K562 (cell line): ENCODE measurements around the gene ARHGEF25. TPM values are rescaled to one million over a fixed set of nuclear protein-coding genes. Genes with fewer than 3 reads are reported as not detected.
A peak's percentile ranks its signal among the peaks of the same experiment; 100 is the strongest.

ENCODE experiments used
- ATAC-seq: fragments of 200-7000 bp; cut with Tn5 transposase; 3 replicates; pipeline ENCODE4 v1.9.1; 2020; ENCODE audit warnings: moderate library complexity
- BruUV-seq: library from RNA; stranded (reverse); fragments of 400-500 nt; replicated peaks from 2 replicates; lab custom pipeline; 2021; lab: Mats Ljungman, UMichigan
- CTCF ChIA-PET: fragments of 300-600 bp; formaldehyde crosslinking; extraction: SDS; loops from one replicate; lab custom pipeline; 2021; ENCODE audit warnings: low intra/inter-chr PET ratio; lab: Yijun Ruan, JAX
- POLR2A ChIA-PET: fragments of 300-600, 350-650 bp; sonication (Branson Sonifier 250); formaldehyde crosslinking; extraction: SDS; loops from one replicate; lab custom pipeline; 2021; ENCODE audit warnings: antibody characterized with exemption, inconsistent platforms; lab: Yijun Ruan, JAX
- DNase-seq, 4 experiments: peaks; one replicate each; pipeline versions ENCODE4 v3.0.0 to v3.0.0-alpha.2; 2011 to 2018; ENCODE audit warnings: low spot score in 3 of 4, mixed read lengths in 3 of 4; ENCODE audit errors: extremely low read depth in 1 of 4
- FAIRE-seq: peaks from 2 replicates; lab custom pipeline; 2011; peaks lifted over from hg19 to GRCh38; lab: Jason Lieb, UNC
- H2AFZ ChIP-seq: 2 replicates; pipeline ENCODE4 v1.6.0; 2011; ENCODE audit warnings: low read depth, low read length, control low read depth, inconsistent platforms
- H3K27ac ChIP-seq: fragments of 200-600 bp; 3 replicates; pipeline ENCODE4 v1.8.0; 2011; ENCODE audit warnings: low read depth, mild to moderate bottlenecking, control low read depth, inconsistent platforms, low read length, moderate library complexity, mixed read lengths; ENCODE audit errors: extremely low read depth
- H3K27me3 ChIP-seq, 2 experiments: fragments of 300-600 bp in 1 of 2; 2 replicates in 1 of 2; 3 replicates in 1 of 2; pipeline versions ENCODE4 v1.6.0 to v1.8.0; 2011; ENCODE audit warnings: inconsistent platforms in 2 of 2, low read length in 2 of 2, mild to moderate bottlenecking in 1 of 2, mixed read lengths in 1 of 2, moderate library complexity in 1 of 2; ENCODE audit not compliant: control insufficient read depth in 2 of 2, insufficient read depth in 2 of 2
- H3K36me3 ChIP-seq: fragments of 300-600 bp; 3 replicates; pipeline ENCODE4 v1.8.0; 2011; ENCODE audit warnings: mild to moderate bottlenecking, low read length, inconsistent platforms; ENCODE audit not compliant: control insufficient read depth, insufficient read depth
- H3K4me1 ChIP-seq, 2 experiments: fragments of 200-600 bp in 1 of 2; replicated peaks in 1 of 2; 2 replicates in 1 of 2; 3 replicates in 1 of 2; pipeline versions ENCODE4 v1.5.1 to v1.8.0; 2011; ENCODE audit warnings: inconsistent platforms in 2 of 2, low read length in 2 of 2, mild to moderate bottlenecking in 1 of 2, mixed read lengths in 1 of 2, moderate library complexity in 1 of 2; ENCODE audit not compliant: control insufficient read depth in 2 of 2, insufficient read depth in 2 of 2
- H3K4me2 ChIP-seq: 2 replicates; pipeline ENCODE4 v1.6.1; 2011; ENCODE audit warnings: low read length, control low read depth, inconsistent platforms, mixed read lengths; ENCODE audit not compliant: insufficient read depth
- H3K4me3 ChIP-seq: fragments of 200-600 bp; sonication (generic), shearing (Covaris generic); 2 replicates; pipeline ENCODE4 v1.5.1; 2016; ENCODE audit warnings: control low read depth, inconsistent platforms
- H3K79me2 ChIP-seq: fragments of 200-600 bp; 3 replicates; pipeline ENCODE4 v1.8.0; 2011; ENCODE audit warnings: low read length, inconsistent platforms; ENCODE audit not compliant: control insufficient read depth, insufficient read depth
- H3K9ac ChIP-seq, 2 experiments: 2 replicates each; pipeline versions ENCODE4 v1.6.0 to v1.6.1; 2011; ENCODE audit warnings: low read depth in 2 of 2, low read length in 2 of 2, control low read depth in 1 of 2, inconsistent platforms in 1 of 2, mild to moderate bottlenecking in 1 of 2, mixed read lengths in 1 of 2; ENCODE audit not compliant: insufficient read depth in 1 of 2
- H3K9me1 ChIP-seq: one replicate; pipeline ENCODE4 v1.6.0; 2011; ENCODE audit warnings: inconsistent platforms, mild to moderate bottlenecking, low read length, moderate library complexity; ENCODE audit not compliant: control insufficient read depth, insufficient read depth
- H3K9me3 ChIP-seq: replicated peaks from 2 replicates; pipeline ENCODE4 v1.5.1; 2011; ENCODE audit warnings: low read depth, low read length, inconsistent platforms; ENCODE audit not compliant: control insufficient read depth, insufficient read depth
- H4K20me1 ChIP-seq: replicated peaks from 2 replicates; pipeline ENCODE4 v1.6.1; 2011; ENCODE audit warnings: low read length, inconsistent platforms, mixed read lengths; ENCODE audit not compliant: control insufficient read depth, insufficient read depth
- ARID1B ChIP-seq: fragments of 450-650 bp; IDR thresholded peaks from 2 replicates; pipeline ENCODE4 v1.6.1; 2016; ENCODE audit warnings: antibody characterized with exemption, mild to moderate bottlenecking, inconsistent platforms
- CC2D1A ChIP-seq: fragments of 450-650 bp; IDR thresholded peaks from 2 replicates; pipeline ENCODE4 v1.6.1; 2017; ENCODE audit warnings: mild to moderate bottlenecking
- CTBP1 ChIP-seq: fragments of 450-650 bp; IDR thresholded peaks from 2 replicates; pipeline ENCODE4 v1.6.1; 2016; ENCODE audit warnings: borderline replicate concordance
- DLX4 ChIP-seq: fragments of 250-450 bp; sonication (Bioruptor Pico); IDR thresholded peaks from 2 replicates; pipeline ENCODE4 v1.6.1; 2021; ENCODE audit warnings: mild to moderate bottlenecking
- ERF ChIP-seq: fragments of 450-650 bp; formaldehyde crosslinking; IDR thresholded peaks from 2 replicates; pipeline ENCODE4 v1.4.0; 2020; ENCODE audit warnings: mild to moderate bottlenecking, mixed read lengths
- GATAD2A ChIP-seq: fragments of 450-650 bp; IDR thresholded peaks from 2 replicates; pipeline ENCODE4 v1.6.1; 2017
- HDAC1 ChIP-seq, 2 experiments: fragments of 450-650 bp; IDR thresholded peaks; 2 replicates each; pipeline ENCODE4 v1.6.1; 2016 to 2017; ENCODE audit warnings: inconsistent platforms in 1 of 2, mild to moderate bottlenecking in 1 of 2, moderate library complexity in 1 of 2
- HEY1 ChIP-seq: fragments of 250-450 bp; sonication (Bioruptor Pico); IDR thresholded peaks from 2 replicates; pipeline ENCODE4 v1.5.0; 2020; ENCODE audit warnings: mild to moderate bottlenecking, moderate library complexity, borderline replicate concordance
- KDM1A ChIP-seq, 2 experiments: fragments of 450-650 bp; IDR thresholded peaks; 2 replicates each; pipeline ENCODE4 v1.6.1; 2016; ENCODE audit warnings: mild to moderate bottlenecking in 2 of 2
- MNT ChIP-seq, 2 experiments: fragments of 450-650 bp; conservative IDR thresholded peaks; 2 replicates each; pipeline ENCODE4 v1.6.1; 2017; ENCODE audit warnings: mild to moderate bottlenecking in 2 of 2, moderate library complexity in 2 of 2
- NCOA1 ChIP-seq: fragments of 450-650 bp; IDR thresholded peaks from 2 replicates; pipeline ENCODE4 v1.6.1; 2016; ENCODE audit warnings: low read depth
- RB1 ChIP-seq: fragments of 450-650 bp; IDR thresholded peaks from 2 replicates; pipeline ENCODE4 v1.6.1; 2017; ENCODE audit warnings: low read depth, mild to moderate bottlenecking
- RBM34 ChIP-seq: fragments of 200-400 bp; formaldehyde crosslinking; IDR thresholded peaks from 2 replicates; pipeline ENCODE4 v1.6.1; 2018; ENCODE audit warnings: low read length, borderline replicate concordance; ENCODE audit not compliant: insufficient read depth
- TFE3 ChIP-seq: fragments of 450-650 bp; formaldehyde crosslinking; IDR thresholded peaks from 2 replicates; pipeline ENCODE4 v1.4.0; 2020; ENCODE audit warnings: mild to moderate bottlenecking, mixed read lengths
- ZBTB33 ChIP-seq: sonication (generic); formaldehyde crosslinking; IDR thresholded peaks from 2 replicates; pipeline ENCODE4 v1.8.1; 2023; ENCODE audit warnings: mild to moderate bottlenecking, missing genetic modification reagents
- WGBS: fragments of 100-300 bp; shearing (Covaris generic); methylation state at CpG from one replicate; pipeline ENCODE4 v1.1.6; 2016; ENCODE audit warnings: low coverage, mixed read lengths; ENCODE audit not compliant: insufficient coverage; ENCODE audit errors: missing lambda C conversion rate; 5-methylcytosine and 5-hydroxymethylcytosine counted together
- in situ Hi-C: fragments of 300-500 bp; cut with MboI; formaldehyde crosslinking; loops from 4 replicates; pipeline ENCODE4 v1.15.0; 2018; ENCODE audit warnings: inconsistent platforms, mixed read lengths
- intact Hi-C: fragments of 100-400 bp; cut with micrococcal nuclease; formaldehyde crosslinking; loops from 2 replicates; pipeline ENCODE4 v1.14.2; 2022
- polyA plus RNA-seq, 8 experiments: library from polyadenylated mRNA; depleted of rRNA in 4 of 8; stranded (reverse) in 5 of 8; unstranded in 3 of 8; fragments of >200 nt; fragmentation: Nextera tagmentation in 2 of 8; fragmentation: Illumina TruSeq in 1 of 8; extraction: Ambion mirVana in 2 of 8; extraction: Trizol in 1 of 8; gene quantifications; 2 replicates each; pipeline versions ENCODE4 v1.2.1 to v1.2.3, GENCODE V29; 2011 to 2014; ENCODE audit warnings: inconsistent platforms in 1 of 8, missing spikeins in 1 of 8
- total RNA-seq, 7 experiments: library from RNA; depleted of rRNA in 6 of 7; stranded (reverse); fragments of >200 nt in 6 of 7; fragmentation: Illumina TruSeq in 2 of 7; extraction: Trizol in 2 of 7; gene quantifications; 2 replicates each; pipeline versions ENCODE4 v1.2.1 to v1.2.3, GENCODE V29; 2011 to 2021; ENCODE audit warnings: low replicate concordance in 1 of 7

The ARHGEF25 gene
- total and polyA plus RNA-seq, 9 of the 15 experiments (the other 6 are each of a cell fraction or from before 2014, with no cell fraction given), result 0.13 to 17.3 (median 11.6) TPM

- H3K79me2 ChIP-seq, result no peaks in the 10 kb centered on the region
- no peak overlapping the region for H3K9ac ChIP-seq
- peak; percentile 98 for FAIRE-seq
- no peaks in the 10 kb centered on the region for H3K9me3 ChIP-seq
- H3K27ac ChIP-seq, result no peak overlapping the region
- no peaks in the 10 kb centered on the region for H3K9me1 ChIP-seq
- no peaks in the 10 kb centered on the region for H3K27me3 ChIP-seq
- H3K4me1 ChIP-seq, result no peaks in the 10 kb centered on the region; a peak in 2 of 5 replicates
- ChIA-PET POLR2A (interaction anchor here (0.6 to 1.4 kb wide), 15 partner anchors 8 to 191 kb away, joined by 3 to 9 read pairs (median 4); partner anchors contain the start of genes CDK4 and DDIT3), CTCF (interaction anchor here (0.6 to 4.6 kb wide), 10 partner anchors 38 to 323 kb away, joined by 3 to 36 read pairs (median 4); partner anchors contain the start of gene B4GALNT1)
- peak; percentile 88 to 94 (median 92) for DNase-seq
- 51% methylated on average over 13 of the region's 13 CpGs for WGBS
- H4K20me1 ChIP-seq, result peaks cover 3% of the 10 kb centered on the region; the same call in 1 of the 2 replicates
- intact Hi-C loops, result loop anchor here (1.0 to 2.0 kb wide), 5 partner anchors 38 to 322 kb away; partner anchors contain the start of gene B4GALNT1
- no TSS peak for BruUV-seq
- H3K36me3 ChIP-seq, result peaks cover 66% of the 10 kb centered on the region; the same call in 2 of the 3 replicates
- no peak overlapping the region for H3K4me2 ChIP-seq
- ATAC-seq, result peak; percentile 98
- in situ Hi-C loops, result no loop called here
- H2AFZ ChIP-seq, result no peak overlapping the region
- no peak overlapping the region for H3K4me3 ChIP-seq
- TF ChIP-seq CTBP1 (peak; percentile 56; the same call in 1 of the 2 replicates), HEY1 (CRISPR knock-in tag) (no peak), ARID1B (0 out of 2 replicates have a peak, but pooled peaks have one; percentile 9), MNT (conservative IDR thresholded peaks at IDR 0.05) (peak in 1 of 2 experiments; percentile 35; a peak in 1 of 4 replicates), RB1 (peak; percentile 70), ERF (CRISPR knock-in tag) (no peak), DLX4 (CRISPR knock-in tag) (no peak), TFE3 (0 out of 2 replicates have a peak, but pooled peaks have one; percentile 3), RBM34 (no peak), GATAD2A (0 out of 2 replicates have a peak, but pooled peaks have one; percentile 45), NCOA1 (0 out of 2 replicates have a peak, but pooled peaks have one; percentile 24), CC2D1A (peak; percentile 87), HDAC1 (IDR thresholded peaks at IDR 0.05) (0 out of 4 replicates have a peak, but pooled peaks of 1 of the 2 experiments have one; percentile 18), ZBTB33 (CRISPR knock-in tag) (0 out of 2 replicates have a peak, but pooled peaks have one; percentile 32), KDM1A (IDR thresholded peaks at IDR 0.05) (peak; percentile 43 to 50; a peak in 2 of 4 replicates)
Observed at GRCh38 chr12:57583008-57583831, 28.0 kb upstream of the ARHGEF25 start.
